Left ventricle myocardium inferior (tissue), 1 donor: ENCODE results near the gene RGS16. TPM values are rescaled to one million over a fixed set of nuclear protein-coding genes. Genes with fewer than 3 reads are reported as not detected.

Experiments
- DNase-seq: peaks from one replicate; pipeline ENCODE4 v3.0.0-alpha.2; 2020
- H3K27ac ChIP-seq: fragments of 200-600 bp; replicated peaks from 2 replicates; pipeline ENCODE4 v1.8.0; 2021
- H3K27me3 ChIP-seq: fragments of 200-600 bp; 2 replicates; pipeline ENCODE4 v1.8.0; 2021; ENCODE audit warnings: low read depth
- H3K36me3 ChIP-seq: fragments of 200-600 bp; 2 replicates; pipeline ENCODE4 v1.8.0; 2021
- H3K4me1 ChIP-seq: fragments of 200-600 bp; 2 replicates; pipeline ENCODE4 v1.8.0; 2021
- H3K4me3 ChIP-seq: fragments of 200-600 bp; 2 replicates; pipeline ENCODE4 v1.8.0; 2021; ENCODE audit warnings: mild to moderate bottlenecking, moderate library complexity
- H3K9me3 ChIP-seq: fragments of 200-600 bp; replicated peaks from 2 replicates; pipeline ENCODE4 v1.8.0; 2021
- CTCF ChIP-seq: fragments of 200-600 bp; IDR thresholded peaks from 2 replicates; pipeline ENCODE4 v1.8.0; 2021; ENCODE audit warnings: antibody characterized with exemption, mild to moderate bottlenecking, borderline replicate concordance
- intact Hi-C: fragments of 100-400 bp; cut with micrococcal nuclease; formaldehyde crosslinking; loops from one replicate; pipeline ENCODE4 v1.11.0; 2022
- long read RNA-seq: library from polyadenylated mRNA; unstranded; transcript quantifications from one replicate; pipeline ENCODE4 v2.0.0, GENCODE V29; 2021
- total RNA-seq: library from RNA; stranded (reverse); fragmentation: NEBNext Ultra II Directional; extraction: Animal tissue kit (Norgen Biotek cat#: 25700); gene quantifications from one replicate; pipeline ENCODE4 v1.2.1, GENCODE V29; 2021
- donor health status: DM: no; HTN: yes; CAD: no; lungs with severe emphysema.

RGS16 gene
- 0.88 TPM for total RNA-seq
- long read RNA-seq, partial matches to known transcripts = 0 of 3 reads
- long read RNA-seq, other reads (novel, unspliced or antisense) = 2 of 3 reads

GRCh38 chr1:182604175-182605164 lies at the start of gene RGS16:
RGS16 (minus strand) TSS chr1:182604389; CDS start chr1:182604259, 130 bp downstream.
- DNase-seq = peak; percentile 97
- Histone ChIP-seq H3K4me1 (peaks cover 59% of the 10 kb centered on the region), H3K36me3 (no peaks in the 10 kb centered on the region), H3K27me3 (no peaks in the 10 kb centered on the region), H3K9me3 (no peaks in the 10 kb centered on the region), H3K27ac (peak within 1 kb of the TSS; percentile 69), H3K4me3 (peak within 1 kb of the TSS; percentile 73)
- intact Hi-C loops = no loop called here
- no peak for TF ChIP-seq CTCF

GRCh38 chr1:182653986-182654385 lies 49.8 kb upstream of the RGS16 start:
- Histone ChIP-seq H3K4me3 (no peak overlapping the region), H3K27me3 (no peaks in the 10 kb centered on the region), H3K27ac (no peak overlapping the region), H3K36me3 (no peaks in the 10 kb centered on the region), H3K4me1 (no peaks in the 10 kb centered on the region), H3K9me3 (no peaks in the 10 kb centered on the region)
- TF ChIP-seq CTCF = no peak
- no peak for DNase-seq
- intact Hi-C loops = no loop called here

- intact Hi-C loops = no loop called here
- no peaks in the 10 kb centered on the region for H3K36me3 ChIP-seq
- H3K27ac ChIP-seq = no peak overlapping the region
- DNase-seq = no peak
- H3K4me1 ChIP-seq = no peaks in the 10 kb centered on the region
- no peaks in the 10 kb centered on the region for H3K27me3 ChIP-seq
- H3K4me3 ChIP-seq = no peak overlapping the region
- H3K9me3 ChIP-seq = no peaks in the 10 kb centered on the region
- TF ChIP-seq CTCF = no peak
Measured at GRCh38 chr1:182652933-182653332, 48.7 kb upstream of the RGS16 start.

- Histone ChIP-seq H3K27me3 (no peaks in the 10 kb centered on the region), H3K9me3 (no peaks in the 10 kb centered on the region), H3K27ac (no peak overlapping the region), H3K36me3 (no peaks in the 10 kb centered on the region), H3K4me1 (no peaks in the 10 kb centered on the region), H3K4me3 (no peak overlapping the region)
- DNase-seq = no peak
- intact Hi-C loops = no loop called here
- TF ChIP-seq CTCF = no peak
Measured at GRCh38 chr1:182651339-182651724, 47.1 kb upstream of the RGS16 start.

GRCh38 chr1:182650678-182651338 lies 46.6 kb upstream of the RGS16 start:
- Histone ChIP-seq H3K4me3 (no peak overlapping the region), H3K27ac (no peak overlapping the region), H3K36me3 (no peaks in the 10 kb centered on the region), H3K4me1 (no peaks in the 10 kb centered on the region), H3K27me3 (no peaks in the 10 kb centered on the region), H3K9me3 (no peaks in the 10 kb centered on the region)
- no peak for TF ChIP-seq CTCF
- intact Hi-C loops = no loop called here
- DNase-seq = no peak
